AG09319 (cell line): ENCODE results near the gene CCSER1.

Experiments
- DNase-seq: peaks from one replicate; pipeline ENCODE4 v3.0.0-alpha.2; 2010; ENCODE audit warnings: low read depth; ENCODE audit errors: extremely low read depth
- CTCF ChIP-seq: IDR thresholded peaks from 2 replicates; pipeline ENCODE4 v1.5.1; 2011; ENCODE audit warnings: low read depth, mild to moderate bottlenecking, inconsistent platforms, low read length, moderate library complexity

The CCSER1 gene

GRCh38 chr4:91283726-91284230 is 1156.6 kb downstream of the CCSER1 start:
- no peak for DNase-seq
- no peak for TF ChIP-seq CTCF

- no peak for DNase-seq
- no peak for TF ChIP-seq CTCF
Observed at GRCh38 chr4:91284480-91284879, 1157.3 kb downstream of the CCSER1 start.

GRCh38 chr4:91285487-91285886 is 1158.3 kb downstream of the CCSER1 start:
- TF ChIP-seq CTCF: no peak
- no peak for DNase-seq

GRCh38 chr4:91288702-91289311 is 1161.6 kb downstream of the CCSER1 start:
- TF ChIP-seq CTCF: no peak
- DNase-seq: no peak

- no peak for DNase-seq
Observed at GRCh38 chr4:91298156-91298700, 1171.0 kb downstream of the CCSER1 start.

GRCh38 chr4:91298824-91299223 is 1171.6 kb downstream of the CCSER1 start:
- DNase-seq: no peak
- TF ChIP-seq CTCF: no peak

More at GRCh38 chr4:91298156-91298700, 1171.0 kb downstream of the CCSER1 start:
- no peak for TF ChIP-seq CTCF

GRCh38 chr4:91302120-91302519 is 1174.9 kb downstream of the CCSER1 start:
- DNase-seq: no peak
- TF ChIP-seq CTCF: no peak
